CD4-positive, alpha-beta T cell (primary cell): ENCODE data around the gene PKD1. TPM values are rescaled to one million over a fixed set of nuclear protein-coding genes. Genes with fewer than 3 reads are reported as not detected.
A peak's percentile ranks its signal among the peaks of the same experiment; 100 is the strongest.

ENCODE experiments used
- ATAC-seq: fragments of 200-7000 bp; cut with Tn5 transposase; one replicate; pipeline ENCODE4 v1.10.0; 2022; ENCODE audit warnings: mild to moderate bottlenecking; ENCODE audit not compliant: poor library complexity
- CTCF ChIA-PET: fragments of 350-600 bp; sonication (Branson Sonifier 250); formaldehyde crosslinking; loops from one replicate; lab custom pipeline; 2021; ENCODE audit warnings: antibody characterized with exemption, inconsistent platforms; lab: Charles Lee
- POLR2A ChIA-PET: fragments of 350-600 bp; sonication (Branson Sonifier 250); formaldehyde crosslinking; loops from one replicate; lab custom pipeline; 2021; ENCODE audit warnings: antibody characterized with exemption, inconsistent platforms; lab: Charles Lee
- DNase-seq, 14 experiments: peaks; one replicate each; pipeline ENCODE4 v3.0.0-alpha.2; 2013 to 2020; ENCODE audit warnings: mixed read lengths in 2 of 14
- H3K27ac ChIP-seq, 2 donors: one replicate each; pipeline versions ENCODE4 v1.5.1 to v1.7.0; 2013; ENCODE audit warnings: low read length in 2 of 2, low read depth in 1 of 2, mild to moderate bottlenecking in 1 of 2
- H3K27me3 ChIP-seq, 2 experiments: 1 replicate in 1 of 2; 2 replicates in 1 of 2; pipeline versions ENCODE4 v1.6.1 to v1.7.0; 2013; ENCODE audit warnings: low read length in 2 of 2, control low read depth in 1 of 2, mild to moderate bottlenecking in 1 of 2, moderate library complexity in 1 of 2; ENCODE audit not compliant: insufficient read depth in 2 of 2, control insufficient read depth in 1 of 2
- H3K36me3 ChIP-seq: one replicate; pipeline ENCODE4 v1.6.1; 2013; ENCODE audit warnings: low read length, control low read depth; ENCODE audit not compliant: insufficient read depth
- H3K4me1 ChIP-seq: one replicate; pipeline ENCODE4 v1.6.1; 2013; ENCODE audit warnings: low read length, control low read depth; ENCODE audit not compliant: insufficient read depth
- H3K4me3 ChIP-seq: one replicate; pipeline ENCODE4 v1.5.1; 2013; ENCODE audit warnings: mild to moderate bottlenecking, low read length, moderate library complexity
- H3K9me3 ChIP-seq, 2 experiments: 1 replicate in 1 of 2; 2 replicates in 1 of 2; pipeline versions ENCODE4 v1.6.1 to v1.7.0; 2013; ENCODE audit warnings: low read length in 2 of 2, mild to moderate bottlenecking in 2 of 2, control low read depth in 1 of 2, moderate library complexity in 1 of 2; ENCODE audit not compliant: control insufficient read depth in 1 of 2, insufficient read depth in 1 of 2
- H3K27ac Mint-ChIP-seq: one replicate; pipeline ENCODE4 v1.8.0; 2020; ENCODE audit warnings: mixed read lengths
- H3K27me3 Mint-ChIP-seq: one replicate; pipeline ENCODE4 v1.8.0; 2021; ENCODE audit warnings: mixed read lengths
- H3K36me3 Mint-ChIP-seq: one replicate; pipeline ENCODE4 v1.8.0; 2021; ENCODE audit warnings: low read depth, mixed read lengths
- H3K4me1 Mint-ChIP-seq: one replicate; pipeline ENCODE4 v1.8.0; 2021; ENCODE audit warnings: low read depth, mixed read lengths
- H3K4me3 Mint-ChIP-seq: one replicate; pipeline ENCODE4 v1.8.0; 2020; ENCODE audit warnings: mild to moderate bottlenecking, mixed read lengths
- H3K9me3 Mint-ChIP-seq: one replicate; pipeline ENCODE4 v1.8.0; 2020; ENCODE audit warnings: mixed read lengths
- CTCF ChIP-seq: fragments of 200-600 bp; IDR thresholded peaks from one replicate; pipeline ENCODE4 v1.8.0; 2022; ENCODE audit warnings: antibody characterized with exemption, mild to moderate bottlenecking
- intact Hi-C, 2 experiments: fragments of 100-400 bp; cut with DNase I in 1 of 2; cut with micrococcal nuclease in 1 of 2; formaldehyde crosslinking; loops; one replicate each; pipeline versions ENCODE4 v1.15.1 to v1.9.0; 2023 to 2025; cut with DNase I, micrococcal nuclease
- total RNA-seq, 174 experiments: library from RNA in 2 of 174; stranded (reverse) in 2 of 174; gene quantifications; one replicate each; pipeline ENCODE4 v1.2.3 and lab custom pipeline; 2021 to 2026

PKD1 gene
- total RNA-seq, 2 experiments from 2014 or later: 80.3 to 85.6 TPM

- H3K4me1 ChIP-seq: no peaks in the 10 kb centered on the region
- DNase-seq (no peak), ATAC-seq (no peak)
- no peaks in the 10 kb centered on the region for H3K9me3 ChIP-seq
- Mint-ChIP-seq H3K36me3 (peaks cover 47% of the 10 kb centered on the region), H3K27ac (no peak overlapping the region), H3K9me3 (no peaks in the 10 kb centered on the region), H3K4me1 (no peaks in the 10 kb centered on the region), H3K4me3 (no peak overlapping the region), H3K27me3 (no peaks in the 10 kb centered on the region)
- H3K27me3 ChIP-seq: no peaks in the 10 kb centered on the region
- ChIA-PET CTCF (interaction anchor here (1.0 kb wide), 1 partner anchor 49 kb away, joined by 3 read pairs; no protein-coding TSS in a partner anchor), POLR2A (no interaction called here)
- H3K4me3 ChIP-seq: no peak overlapping the region
- intact Hi-C loops: no loop called here
- H3K36me3 ChIP-seq: peaks cover 52% of the 10 kb centered on the region
- H3K27ac ChIP-seq: no peak overlapping the region
- TF ChIP-seq CTCF: no peak
These were observed 44.0 kb downstream of the PKD1 start for GRCh38 chr16:2091547-2092255.

- TF ChIP-seq CTCF: no peak
- H3K9me3 ChIP-seq: no peaks in the 10 kb centered on the region
- POLR2A ChIA-PET: no interaction called here
- H3K36me3 ChIP-seq: peaks cover 59% of the 10 kb centered on the region
- H3K4me3 Mint-ChIP-seq: no peak overlapping the region
- ATAC-seq: no peak
- no peak overlapping the region for H3K4me3 ChIP-seq
- H3K9me3 Mint-ChIP-seq: no peaks in the 10 kb centered on the region
- no peaks in the 10 kb centered on the region for H3K4me1 ChIP-seq
- CTCF ChIA-PET: no interaction called here
- H3K36me3 Mint-ChIP-seq: peaks cover 45% of the 10 kb centered on the region
- H3K4me1 Mint-ChIP-seq: no peaks in the 10 kb centered on the region
- no peaks in the 10 kb centered on the region for H3K27me3 ChIP-seq
- no peak overlapping the region for H3K27ac Mint-ChIP-seq
- intact Hi-C loops: no loop called here
- H3K27ac ChIP-seq: no peak overlapping the region
- no peaks in the 10 kb centered on the region for H3K27me3 Mint-ChIP-seq
- DNase-seq: peak in 5 of 14 experiments; percentile 13 to 56 (median 40)
These were observed 44.7 kb downstream of the PKD1 start for GRCh38 chr16:2090777-2091546.

- no peaks in the 10 kb centered on the region for H3K4me1 Mint-ChIP-seq
- TF ChIP-seq CTCF: no peak
- POLR2A ChIA-PET: no interaction called here
- no peak overlapping the region for H3K27ac ChIP-seq
- peaks cover 40% of the 10 kb centered on the region for H3K36me3 Mint-ChIP-seq
- no peaks in the 10 kb centered on the region for H3K4me1 ChIP-seq
- no peaks in the 10 kb centered on the region for H3K9me3 Mint-ChIP-seq
- peaks cover 60% of the 10 kb centered on the region for H3K36me3 ChIP-seq
- H3K27me3 Mint-ChIP-seq: no peaks in the 10 kb centered on the region
- no peak for DNase-seq
- H3K27me3 ChIP-seq: no peaks in the 10 kb centered on the region
- ATAC-seq: no peak
- no peak overlapping the region for H3K4me3 ChIP-seq
- no peaks in the 10 kb centered on the region for H3K9me3 ChIP-seq
- intact Hi-C loops: no loop called here
- CTCF ChIA-PET: no interaction called here
- no peak overlapping the region for H3K4me3 Mint-ChIP-seq
- no peak overlapping the region for H3K27ac Mint-ChIP-seq
These were observed 45.3 kb downstream of the PKD1 start for GRCh38 chr16:2090481-2090776.
